Fibroblast of lung (primary cell): ENCODE measurements around the gene MDK.

Experiments
- EZH2 ChIP-seq: IDR thresholded peaks from 2 replicates; pipeline ENCODE4 v1.5.1; 2012; ENCODE audit warnings: low read length, control low read depth, mild to moderate bottlenecking; ENCODE audit errors: missing control alignments
- TF ChIP-seq, protein P1 (sequence below), 2 donors: IDR thresholded peaks in 1 of 2; conservative IDR thresholded peaks in 1 of 2; 1 replicate in 1 of 2; 2 replicates in 1 of 2; pipeline ENCODE4 v1.5.1; 2011 to 2012; ENCODE audit warnings: low read length in 2 of 2, control low read depth in 1 of 2, inconsistent platforms in 1 of 2, low read depth in 1 of 2, mild to moderate bottlenecking in 1 of 2

DNA sequence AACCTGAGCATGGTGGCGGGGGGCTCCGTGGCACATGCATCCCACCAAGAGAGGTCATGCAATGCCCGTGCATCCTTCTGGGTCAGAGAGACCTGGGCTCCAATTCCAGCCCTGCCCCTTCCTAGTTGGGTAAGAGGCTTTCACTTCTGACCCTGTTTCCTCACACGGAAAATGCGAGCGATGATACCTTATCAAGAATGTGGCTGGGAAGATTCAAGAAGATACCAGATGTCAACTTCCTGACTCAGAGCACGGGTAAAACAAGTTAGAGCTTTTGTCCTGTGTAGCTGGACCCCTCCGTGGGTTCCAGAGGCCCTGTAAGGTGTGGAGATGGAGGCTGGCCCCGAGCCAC is 42.9 kb upstream of the MDK start:
- TF ChIP-seq, protein P1, sequence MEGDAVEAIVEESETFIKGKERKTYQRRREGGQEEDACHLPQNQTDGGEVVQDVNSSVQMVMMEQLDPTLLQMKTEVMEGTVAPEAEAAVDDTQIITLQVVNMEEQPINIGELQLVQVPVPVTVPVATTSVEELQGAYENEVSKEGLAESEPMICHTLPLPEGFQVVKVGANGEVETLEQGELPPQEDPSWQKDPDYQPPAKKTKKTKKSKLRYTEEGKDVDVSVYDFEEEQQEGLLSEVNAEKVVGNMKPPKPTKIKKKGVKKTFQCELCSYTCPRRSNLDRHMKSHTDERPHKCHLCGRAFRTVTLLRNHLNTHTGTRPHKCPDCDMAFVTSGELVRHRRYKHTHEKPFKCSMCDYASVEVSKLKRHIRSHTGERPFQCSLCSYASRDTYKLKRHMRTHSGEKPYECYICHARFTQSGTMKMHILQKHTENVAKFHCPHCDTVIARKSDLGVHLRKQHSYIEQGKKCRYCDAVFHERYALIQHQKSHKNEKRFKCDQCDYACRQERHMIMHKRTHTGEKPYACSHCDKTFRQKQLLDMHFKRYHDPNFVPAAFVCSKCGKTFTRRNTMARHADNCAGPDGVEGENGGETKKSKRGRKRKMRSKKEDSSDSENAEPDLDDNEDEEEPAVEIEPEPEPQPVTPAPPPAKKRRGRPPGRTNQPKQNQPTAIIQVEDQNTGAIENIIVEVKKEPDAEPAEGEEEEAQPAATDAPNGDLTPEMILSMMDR (conservative IDR thresholded peaks at IDR 0.05 in 1 of 2, IDR thresholded peaks at IDR 0.05 in 1 of 2; ENCODE audit: low read depth in 1 of 2, low read length in 2 of 2) = no peak
- no peak for TF ChIP-seq EZH2
